ENCODE data around the gene CSNK1G1.
A peak's percentile ranks its signal among the peaks of the same experiment; 100 is the strongest.

CSNK1G1 gene

GRCh38 chr15:64162869-64163658, 192.9 kb downstream of the CSNK1G1 start, which contains the start of gene PPIB:
Gene PPIB (minus strand): TSS chr15:64163022. CDS start chr15:64162986, 36 bp downstream.
- H3K4me3 ChIP-seq (ENCODE audit: low read depth, low read length) = peak within 1 kb of the TSS; percentile 73
- TF ChIP-seq POLR2A (IDR thresholded peaks at IDR 0.05; ENCODE audit: extremely low read depth, insufficient read length) (peak; percentile 80), CTCF (IDR thresholded peaks at IDR 0.05; ENCODE audit: low read depth, low read length) (no peak), MAX (IDR thresholded peaks at IDR 0.05; ENCODE audit: low read depth, low read length) (peak; percentile 71), MYC (IDR thresholded peaks at IDR 0.05; ENCODE audit: low read depth, low read length) (peak; percentile 88)
- DNase-seq (ENCODE audit: low read depth) = peak; percentile 99

DNA sequence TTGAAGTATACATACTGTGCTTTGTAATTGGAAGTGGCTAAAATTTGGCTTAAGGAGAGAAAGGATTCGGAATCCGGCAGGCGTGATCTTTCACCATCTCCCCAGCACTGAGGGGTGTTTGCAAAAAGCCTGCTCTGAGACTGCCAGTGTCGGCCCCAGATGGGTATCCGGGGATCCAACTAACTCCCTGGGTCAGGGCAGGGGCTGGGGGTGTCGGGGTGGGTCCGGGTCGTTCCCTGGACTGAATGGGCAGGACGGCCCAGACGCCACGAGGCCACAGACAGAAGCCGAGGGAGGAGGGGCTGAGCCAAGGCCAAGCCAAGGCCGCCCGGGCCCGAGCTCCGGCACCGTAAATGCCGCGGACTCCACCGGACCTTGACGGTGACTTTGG, 193.5 kb downstream of the CSNK1G1 start:
- TF ChIP-seq MAX (IDR thresholded peaks at IDR 0.05; ENCODE audit: low read depth, low read length) = no peak
- peak overlapping the region; percentile 73 for H3K4me3 ChIP-seq (ENCODE audit: low read depth, low read length)

DNA sequence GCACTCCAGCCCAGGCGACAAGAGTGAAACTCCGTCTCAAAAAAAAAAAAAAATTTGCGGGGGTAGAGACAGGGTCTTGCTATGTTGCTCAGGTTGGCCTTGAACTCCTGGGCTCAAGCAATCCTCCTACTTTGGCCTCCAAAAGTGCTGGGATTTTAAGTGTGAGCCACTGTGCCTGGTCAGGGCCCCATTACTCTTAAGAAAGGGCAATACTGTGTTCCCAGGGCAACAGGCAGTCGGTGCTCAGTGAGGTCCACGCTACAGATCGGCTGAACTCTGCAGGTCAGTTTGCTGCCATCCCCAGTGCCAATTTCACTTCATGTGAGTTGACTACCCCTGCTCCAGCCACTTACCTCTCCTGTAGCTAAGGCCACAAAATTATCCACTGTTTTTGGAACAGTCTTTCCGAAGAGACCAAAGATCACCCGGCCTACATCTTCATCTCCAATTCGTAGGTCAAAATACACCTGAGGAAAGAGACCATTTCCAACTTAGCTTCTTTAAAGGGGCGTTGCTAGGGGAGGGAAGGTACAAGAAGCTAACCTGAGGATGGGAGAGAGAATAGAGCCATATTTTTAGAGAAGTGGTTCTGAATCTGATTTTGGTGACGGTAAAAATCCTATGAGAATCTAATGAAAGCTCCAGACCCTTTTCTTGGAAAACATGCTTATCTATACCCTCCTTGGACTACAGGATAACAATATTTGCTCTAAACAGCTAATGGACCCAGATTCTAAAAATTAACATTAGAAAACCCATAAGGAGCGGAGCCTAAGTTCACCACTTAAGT, 194.1 kb downstream of the CSNK1G1 start:
- DNase-seq (ENCODE audit: low read depth) = no peak
- TF ChIP-seq POLR2A (IDR thresholded peaks at IDR 0.05; ENCODE audit: extremely low read depth, insufficient read length) (no peak), CTCF (IDR thresholded peaks at IDR 0.05; ENCODE audit: low read depth, low read length) (no peak), MYC (IDR thresholded peaks at IDR 0.05; ENCODE audit: low read depth, low read length) (no peak), MAX (IDR thresholded peaks at IDR 0.05; ENCODE audit: low read depth, low read length) (no peak)
- peak overlapping the region; percentile 73 for H3K4me3 ChIP-seq (ENCODE audit: low read depth, low read length)

More for the DNA sequence above, 193.5 kb downstream of the CSNK1G1 start:
- DNase-seq (ENCODE audit: low read depth) = no peak

- TF ChIP-seq MAX (IDR thresholded peaks at IDR 0.05; ENCODE audit: low read depth, low read length) (no peak), CTCF (IDR thresholded peaks at IDR 0.05; ENCODE audit: low read depth, low read length) (no peak), POLR2A (IDR thresholded peaks at IDR 0.05; ENCODE audit: extremely low read depth, insufficient read length) (no peak), MYC (IDR thresholded peaks at IDR 0.05; ENCODE audit: low read depth, low read length) (no peak)
- DNase-seq (ENCODE audit: low read depth) = no peak
- no peak overlapping the region for H3K4me3 ChIP-seq (ENCODE audit: low read depth, low read length)
Observed at GRCh38 chr15:64158363-64159134, 197.4 kb downstream of the CSNK1G1 start.

DNA sequence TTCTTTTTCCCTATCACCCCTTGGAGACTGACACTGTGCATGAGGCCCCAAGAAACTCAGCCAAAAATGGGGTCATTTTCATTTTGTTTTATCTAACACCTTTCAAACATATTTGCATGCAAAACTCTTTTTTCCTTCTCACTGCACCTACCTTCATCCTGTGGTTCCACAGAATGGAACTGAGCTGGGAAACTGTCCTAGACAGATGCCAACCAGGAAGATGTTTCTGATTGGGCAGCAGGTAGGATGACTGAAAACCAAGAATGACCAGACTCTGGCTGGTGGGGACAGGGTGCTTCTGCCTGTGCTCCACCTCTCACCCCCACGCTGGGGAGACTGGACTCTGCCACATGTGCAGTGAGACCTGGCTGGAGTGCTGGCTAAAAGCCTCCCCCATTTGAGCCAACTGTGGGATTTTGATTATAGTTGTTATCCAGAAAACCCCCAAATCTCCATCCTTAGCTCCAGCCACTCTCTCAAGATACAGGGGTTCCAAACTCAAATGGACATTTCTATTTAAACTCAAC, 198.3 kb downstream of the CSNK1G1 start:
- TF ChIP-seq POLR2A (IDR thresholded peaks at IDR 0.05; ENCODE audit: extremely low read depth, insufficient read length) (no peak), MAX (IDR thresholded peaks at IDR 0.05; ENCODE audit: low read depth, low read length) (no peak), MYC (IDR thresholded peaks at IDR 0.05; ENCODE audit: low read depth, low read length) (no peak), CTCF (IDR thresholded peaks at IDR 0.05; ENCODE audit: low read depth, low read length) (no peak)
- DNase-seq (ENCODE audit: low read depth) = no peak
- H3K4me3 ChIP-seq (ENCODE audit: low read depth, low read length) = no peak overlapping the region

Data from NB4 (cell line).